HL-60 (cell line): ENCODE measurements around the gene HDGFL3.
"Not testable (repeated sequence)": the region's sequence is repeated elsewhere in the genome, so short reads cannot be mapped to it uniquely, and the experiment has no call there.

ENCODE experiments used
- DNase-seq, 2 experiments: peaks; one replicate each; pipeline ENCODE4 v3.0.0-alpha.2; 2010 to 2020; ENCODE audit warnings: low read depth in 1 of 2, low spot score in 1 of 2
- H3K27ac ChIP-seq: fragments of 250-450 bp; sonication (Bioruptor Pico); replicated peaks from 2 replicates; pipeline ENCODE4 v1.5.1; 2020; ENCODE audit warnings: mild to moderate bottlenecking, moderate library complexity
- H3K27me3 ChIP-seq: fragments of 250-450 bp; sonication (Bioruptor Pico); 2 replicates; pipeline ENCODE4 v1.5.1; 2021; ENCODE audit warnings: mild to moderate bottlenecking, moderate library complexity; ENCODE audit not compliant: insufficient read depth, poor library complexity, severe bottlenecking
- H3K4me3 ChIP-seq: replicated peaks from 2 replicates; pipeline ENCODE4 v1.5.1; 2011; ENCODE audit warnings: mild to moderate bottlenecking, control low read depth, low read length; ENCODE audit not compliant: insufficient read depth
- GABPA ChIP-seq: IDR thresholded peaks from 2 replicates; pipeline ENCODE4 v1.6.1; 2012; ENCODE audit warnings: low read depth
- POLR2AphosphoS5 ChIP-seq: IDR thresholded peaks from 2 replicates; pipeline ENCODE4 v1.6.1; 2012; ENCODE audit warnings: low read depth
- SPI1 ChIP-seq: IDR thresholded peaks from 2 replicates; pipeline ENCODE4 v1.6.1; 2012; ENCODE audit warnings: low read depth, mild to moderate bottlenecking, borderline replicate concordance
- TF ChIP-seq, protein P1 (sequence below): IDR thresholded peaks from one replicate; pipeline ENCODE4 v1.5.1; 2011; ENCODE audit warnings: low read length, control low read depth, inconsistent platforms; ENCODE audit not compliant: insufficient read depth
- TF ChIP-seq, protein P2 (sequence below): IDR thresholded peaks from 2 replicates; pipeline ENCODE4 v1.6.1; 2012; ENCODE audit warnings: low read depth; ENCODE audit not compliant: insufficient replicate concordance

The HDGFL3 gene

DNA sequence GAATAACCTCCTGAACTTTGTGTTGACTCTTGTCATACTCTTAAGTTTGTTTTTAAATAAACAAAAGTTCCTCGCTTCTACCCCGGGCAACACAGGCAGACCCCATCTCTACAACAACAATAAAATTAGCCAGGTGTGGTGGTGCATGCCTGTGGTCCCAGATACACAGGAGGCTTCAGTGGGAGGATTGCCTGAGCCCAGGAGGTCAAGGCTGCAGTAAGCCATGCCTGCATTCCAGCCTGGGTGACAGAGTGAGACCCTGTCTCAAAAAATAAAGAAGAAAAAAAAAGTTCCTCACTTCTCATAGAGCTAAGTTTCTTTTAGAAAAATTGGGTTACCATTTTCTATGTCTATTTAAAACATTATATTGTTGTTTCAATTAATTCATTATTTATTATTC lies 29.2 kb downstream of the HDGFL3 start:
- Histone ChIP-seq H3K4me3 (no peak overlapping the region), H3K27ac (no peak overlapping the region), H3K27me3 (peaks cover 4% of the 10 kb centered on the region)
- no peak for DNase-seq
- TF ChIP-seq, protein P1, sequence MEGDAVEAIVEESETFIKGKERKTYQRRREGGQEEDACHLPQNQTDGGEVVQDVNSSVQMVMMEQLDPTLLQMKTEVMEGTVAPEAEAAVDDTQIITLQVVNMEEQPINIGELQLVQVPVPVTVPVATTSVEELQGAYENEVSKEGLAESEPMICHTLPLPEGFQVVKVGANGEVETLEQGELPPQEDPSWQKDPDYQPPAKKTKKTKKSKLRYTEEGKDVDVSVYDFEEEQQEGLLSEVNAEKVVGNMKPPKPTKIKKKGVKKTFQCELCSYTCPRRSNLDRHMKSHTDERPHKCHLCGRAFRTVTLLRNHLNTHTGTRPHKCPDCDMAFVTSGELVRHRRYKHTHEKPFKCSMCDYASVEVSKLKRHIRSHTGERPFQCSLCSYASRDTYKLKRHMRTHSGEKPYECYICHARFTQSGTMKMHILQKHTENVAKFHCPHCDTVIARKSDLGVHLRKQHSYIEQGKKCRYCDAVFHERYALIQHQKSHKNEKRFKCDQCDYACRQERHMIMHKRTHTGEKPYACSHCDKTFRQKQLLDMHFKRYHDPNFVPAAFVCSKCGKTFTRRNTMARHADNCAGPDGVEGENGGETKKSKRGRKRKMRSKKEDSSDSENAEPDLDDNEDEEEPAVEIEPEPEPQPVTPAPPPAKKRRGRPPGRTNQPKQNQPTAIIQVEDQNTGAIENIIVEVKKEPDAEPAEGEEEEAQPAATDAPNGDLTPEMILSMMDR, result no peak
- TF ChIP-seq SPI1 (no peak), POLR2AphosphoS5 (no peak)

DNA sequence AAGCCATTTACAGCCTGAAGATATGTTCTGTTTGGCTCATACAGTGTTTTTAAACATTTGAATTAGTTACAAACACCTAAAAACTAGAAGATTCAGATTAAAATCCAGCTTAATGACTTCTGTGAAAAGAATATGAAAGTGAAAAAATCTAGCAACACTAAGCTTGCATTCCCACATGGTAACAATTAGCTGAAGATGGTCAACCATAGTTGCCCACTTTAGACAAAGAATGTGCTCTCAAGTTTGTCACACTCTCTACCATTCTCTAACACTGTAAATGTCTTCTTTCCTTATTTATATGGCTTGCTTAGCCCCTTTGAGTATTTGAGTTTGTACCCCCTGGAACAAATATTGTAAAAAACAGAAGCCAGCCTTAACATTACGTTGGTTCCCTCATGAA lies 32.7 kb downstream of the HDGFL3 start:
- DNase-seq, result no peak
- Histone ChIP-seq H3K27ac (no peak overlapping the region), H3K4me3 (no peak overlapping the region), H3K27me3 (peaks cover 4% of the 10 kb centered on the region)
- no peak for TF ChIP-seq GABPA
- TF ChIP-seq, protein P2, sequence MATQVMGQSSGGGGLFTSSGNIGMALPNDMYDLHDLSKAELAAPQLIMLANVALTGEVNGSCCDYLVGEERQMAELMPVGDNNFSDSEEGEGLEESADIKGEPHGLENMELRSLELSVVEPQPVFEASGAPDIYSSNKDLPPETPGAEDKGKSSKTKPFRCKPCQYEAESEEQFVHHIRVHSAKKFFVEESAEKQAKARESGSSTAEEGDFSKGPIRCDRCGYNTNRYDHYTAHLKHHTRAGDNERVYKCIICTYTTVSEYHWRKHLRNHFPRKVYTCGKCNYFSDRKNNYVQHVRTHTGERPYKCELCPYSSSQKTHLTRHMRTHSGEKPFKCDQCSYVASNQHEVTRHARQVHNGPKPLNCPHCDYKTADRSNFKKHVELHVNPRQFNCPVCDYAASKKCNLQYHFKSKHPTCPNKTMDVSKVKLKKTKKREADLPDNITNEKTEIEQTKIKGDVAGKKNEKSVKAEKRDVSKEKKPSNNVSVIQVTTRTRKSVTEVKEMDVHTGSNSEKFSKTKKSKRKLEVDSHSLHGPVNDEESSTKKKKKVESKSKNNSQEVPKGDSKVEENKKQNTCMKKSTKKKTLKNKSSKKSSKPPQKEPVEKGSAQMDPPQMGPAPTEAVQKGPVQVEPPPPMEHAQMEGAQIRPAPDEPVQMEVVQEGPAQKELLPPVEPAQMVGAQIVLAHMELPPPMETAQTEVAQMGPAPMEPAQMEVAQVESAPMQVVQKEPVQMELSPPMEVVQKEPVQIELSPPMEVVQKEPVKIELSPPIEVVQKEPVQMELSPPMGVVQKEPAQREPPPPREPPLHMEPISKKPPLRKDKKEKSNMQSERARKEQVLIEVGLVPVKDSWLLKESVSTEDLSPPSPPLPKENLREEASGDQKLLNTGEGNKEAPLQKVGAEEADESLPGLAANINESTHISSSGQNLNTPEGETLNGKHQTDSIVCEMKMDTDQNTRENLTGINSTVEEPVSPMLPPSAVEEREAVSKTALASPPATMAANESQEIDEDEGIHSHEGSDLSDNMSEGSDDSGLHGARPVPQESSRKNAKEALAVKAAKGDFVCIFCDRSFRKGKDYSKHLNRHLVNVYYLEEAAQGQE, result no peak
- no peak for TF ChIP-seq POLR2AphosphoS5
- TF ChIP-seq SPI1, result no peak
- TF ChIP-seq, protein P1, result no peak

DNA sequence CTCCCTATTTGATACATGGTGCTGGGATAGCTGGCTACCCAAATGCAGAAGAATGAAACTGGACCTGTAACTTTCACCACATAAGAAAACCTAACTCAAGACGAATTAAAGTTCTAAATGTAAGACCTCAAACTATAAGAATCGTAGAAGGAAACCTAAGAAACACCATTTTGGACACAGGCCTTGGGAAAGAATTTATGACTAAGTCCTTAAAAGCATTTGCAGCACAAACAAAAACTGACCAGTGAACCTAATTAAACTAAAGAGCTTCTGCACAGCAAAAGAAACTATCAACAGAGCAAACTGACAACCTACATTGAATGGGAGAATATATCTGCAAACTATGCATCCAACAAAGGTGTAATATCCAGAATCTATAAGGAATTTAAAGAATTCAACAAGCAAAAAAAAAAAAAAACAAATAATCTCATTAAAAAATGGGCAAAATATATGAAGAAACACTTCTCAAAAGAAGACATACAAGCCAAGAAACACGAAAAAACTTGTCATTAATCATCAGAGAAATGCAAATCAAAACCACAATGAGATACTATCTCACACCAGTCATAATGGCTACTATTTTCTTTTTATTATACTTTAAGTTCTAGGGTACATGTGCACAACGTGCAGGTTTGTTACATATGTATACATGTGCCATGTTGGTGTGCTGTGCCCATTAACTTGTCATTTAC lies 37.0 kb downstream of the HDGFL3 start:
- Histone ChIP-seq H3K27me3 (peaks cover 8% of the 10 kb centered on the region), H3K27ac (no peak overlapping the region), H3K4me3 (no peak overlapping the region)
- no peak for DNase-seq
- TF ChIP-seq, protein P2, result no peak
- TF ChIP-seq GABPA (no peak), POLR2AphosphoS5 (no peak), SPI1 (no peak)
- TF ChIP-seq, protein P1, result no peak

DNA sequence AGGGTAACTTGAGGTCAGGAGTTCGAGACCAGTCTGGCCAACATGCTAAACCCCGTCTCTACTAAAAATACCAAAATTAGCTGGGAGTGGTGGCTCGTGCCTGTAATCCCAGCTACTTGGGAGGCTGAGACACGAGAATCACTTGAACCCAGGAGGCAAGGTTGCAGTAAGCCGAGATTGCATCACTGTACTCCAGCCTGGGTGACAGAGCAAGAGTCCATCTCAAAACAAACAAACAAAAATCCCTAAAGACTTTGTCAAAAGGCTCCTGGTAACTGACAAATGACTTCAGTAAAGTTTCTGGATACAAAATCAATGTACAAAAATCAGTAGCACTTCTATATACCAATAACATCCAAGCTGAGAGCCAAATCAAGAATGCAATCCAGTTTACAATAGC lies 38.0 kb downstream of the HDGFL3 start:
- H3K27me3 ChIP-seq, H3K4me3 ChIP-seq, DNase-seq, H3K27ac ChIP-seq: not testable (repeated sequence)
